ENCODE results near the gene SIMC1.
A peak's percentile ranks its signal among the peaks of the same experiment; 100 is the strongest.

SIMC1 gene

GRCh38 chr5:176317534-176318374, 79.5 kb downstream of the SIMC1 start:
- no peak for DNase-seq (ENCODE audit: low spot score)

DNA sequence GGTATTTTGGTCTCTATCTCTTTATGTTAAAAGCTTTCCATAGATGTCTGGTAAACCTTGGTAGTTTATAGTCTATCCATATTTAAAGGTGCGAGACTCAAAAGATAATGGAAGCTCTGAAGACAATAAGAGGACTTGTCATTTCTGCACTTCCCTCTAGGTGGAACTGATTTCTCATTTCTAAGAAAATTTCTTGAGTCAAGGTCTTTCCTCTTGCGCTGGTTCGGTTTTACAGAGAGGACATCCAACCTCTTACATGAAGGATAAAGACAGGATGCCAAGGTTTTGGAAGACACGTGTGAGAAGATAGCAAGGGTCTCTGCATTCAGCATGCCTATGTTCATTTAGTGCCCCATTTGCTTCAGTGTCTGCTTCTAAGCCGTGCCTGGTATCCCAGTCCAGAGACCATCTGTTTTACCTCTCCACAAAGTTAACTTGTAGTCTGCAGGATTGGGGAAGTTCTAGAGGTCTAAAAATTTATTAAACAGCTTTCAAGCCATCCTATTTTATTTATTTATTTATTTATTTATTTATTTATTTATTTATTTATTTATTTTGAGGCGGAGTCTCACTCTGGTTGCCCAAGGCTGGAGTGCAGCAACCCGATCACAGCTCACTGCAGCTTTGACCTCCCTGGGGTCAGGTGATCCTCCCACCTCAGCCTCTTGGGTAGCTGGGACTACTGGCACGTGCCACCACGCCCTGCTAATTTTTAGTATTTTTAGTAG, 81.8 kb downstream of the SIMC1 start:
- DNase-seq (ENCODE audit: low spot score) = no peak

- DNase-seq (ENCODE audit: low spot score) = no peak
Observed at GRCh38 chr5:176320577-176320976, 82.4 kb downstream of the SIMC1 start.

DNA sequence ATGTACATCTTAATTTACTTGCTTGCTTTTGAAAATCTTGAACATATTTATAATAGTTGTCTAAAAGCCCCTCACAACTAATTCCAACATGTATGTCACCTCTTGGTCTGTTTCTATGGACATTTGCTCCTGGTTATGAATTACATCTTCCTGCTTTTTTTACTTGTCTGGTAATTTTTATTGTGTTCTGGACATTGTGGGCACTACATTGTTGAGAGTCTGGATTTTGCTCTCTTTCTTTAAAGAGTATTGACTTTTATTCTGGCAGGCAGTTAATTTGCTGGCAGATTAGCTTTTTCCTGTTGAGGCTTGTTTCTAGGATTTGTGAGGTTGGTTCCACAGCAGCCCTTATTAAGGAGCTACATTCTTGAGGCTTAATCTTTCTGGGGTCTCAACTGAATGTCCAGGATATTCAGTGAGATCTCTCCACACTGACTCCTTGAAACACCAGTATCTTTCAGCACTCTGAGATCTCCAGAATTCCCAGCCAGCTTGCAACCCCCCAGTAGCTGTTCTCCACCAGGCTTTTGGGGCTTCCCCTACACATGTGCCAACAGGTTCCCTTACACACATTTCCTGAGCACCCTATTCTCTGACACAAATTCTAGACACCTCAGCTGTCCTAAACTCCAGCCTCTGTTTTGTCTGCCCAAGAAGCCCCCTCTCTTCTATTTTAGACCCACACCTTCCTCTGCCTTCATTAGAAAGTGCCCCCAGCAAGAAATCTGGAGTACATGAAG, 96.0 kb downstream of the SIMC1 start:
- no peak for DNase-seq (ENCODE audit: low spot score)

DNA sequence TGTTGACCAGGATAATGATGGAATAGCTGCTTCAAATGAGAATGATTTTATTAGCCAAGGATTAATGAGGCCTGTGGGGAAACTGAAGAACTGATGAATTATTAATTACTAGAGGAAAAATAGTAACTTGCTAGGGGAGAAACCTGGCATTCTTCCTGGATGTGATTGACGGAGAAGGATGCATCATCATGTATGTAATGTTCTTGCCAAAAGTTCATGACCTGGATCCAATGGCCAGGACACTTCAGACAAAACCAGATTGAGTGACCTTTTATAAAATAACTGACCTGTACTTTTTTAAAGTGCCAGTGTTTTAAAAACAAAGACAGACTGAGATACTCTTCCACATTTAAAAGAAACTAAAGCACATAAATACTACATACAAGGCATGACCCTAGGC, 99.7 kb downstream of the SIMC1 start:
- no peak for DNase-seq (ENCODE audit: low spot score)

DNA sequence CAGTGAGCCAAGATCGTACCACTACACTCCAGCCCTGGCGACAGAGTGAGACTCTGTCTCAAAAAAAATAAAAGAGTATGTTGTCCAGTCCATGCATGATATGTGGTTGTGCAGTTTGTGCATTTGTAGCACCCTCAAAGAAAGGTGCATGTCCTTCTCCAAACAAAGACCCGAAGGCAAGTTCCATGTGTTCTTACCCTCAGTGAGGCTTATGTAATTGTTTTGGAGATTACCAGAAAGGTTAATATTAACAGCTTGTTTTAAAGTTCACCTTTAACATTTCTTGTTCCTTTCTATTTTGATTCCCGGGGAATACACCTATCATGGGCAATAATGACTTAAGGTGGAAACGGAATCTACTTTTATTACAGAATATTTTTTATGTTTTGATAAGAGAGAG, 101.1 kb downstream of the SIMC1 start:
- no peak for DNase-seq (ENCODE audit: low spot score)

- DNase-seq (ENCODE audit: low spot score) = no peak
Observed at GRCh38 chr5:176341325-176342157, 103.3 kb downstream of the SIMC1 start.

- no peak for DNase-seq (ENCODE audit: low spot score)
Observed at GRCh38 chr5:176342158-176342483, 103.9 kb downstream of the SIMC1 start.

DNA sequence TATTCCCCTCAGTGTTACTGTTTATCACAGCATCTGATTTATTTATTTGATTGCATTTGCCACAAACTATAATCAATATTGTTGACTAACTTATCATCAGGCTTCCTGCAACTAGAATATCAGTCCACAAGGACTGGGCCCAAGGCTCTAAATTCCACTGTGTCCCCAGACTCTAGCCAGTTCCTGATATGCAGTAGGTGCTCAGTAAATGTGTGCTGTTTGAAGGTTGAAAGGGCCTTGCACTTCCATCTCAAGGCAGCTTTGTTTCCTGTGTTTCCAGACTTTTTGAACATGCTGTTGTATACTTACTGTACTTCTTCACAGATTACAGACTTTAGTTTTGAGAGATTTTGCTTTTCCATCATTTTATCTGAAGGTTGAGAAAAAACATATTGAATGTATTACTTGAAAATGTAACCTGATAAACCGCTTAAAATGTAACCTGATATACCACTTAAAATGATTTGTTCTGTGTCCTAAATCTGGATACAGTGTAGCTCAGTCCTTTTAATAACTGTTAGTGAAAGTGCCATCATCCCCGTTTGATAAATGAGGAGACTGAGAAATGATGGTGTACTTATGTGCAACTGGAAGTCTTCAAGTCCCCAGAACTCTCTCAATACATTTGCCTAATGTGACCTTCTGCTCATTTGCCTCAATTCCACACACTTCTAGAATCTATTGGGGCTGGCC, 104.7 kb downstream of the SIMC1 start:
- DNase-seq (ENCODE audit: low spot score) = no peak

GRCh38 chr5:176350416-176350815, 112.2 kb downstream of the SIMC1 start:
- no peak for DNase-seq (ENCODE audit: low spot score)

- no peak for DNase-seq (ENCODE audit: low spot score)
Observed at GRCh38 chr5:176352116-176352878, 114.1 kb downstream of the SIMC1 start.

DNA sequence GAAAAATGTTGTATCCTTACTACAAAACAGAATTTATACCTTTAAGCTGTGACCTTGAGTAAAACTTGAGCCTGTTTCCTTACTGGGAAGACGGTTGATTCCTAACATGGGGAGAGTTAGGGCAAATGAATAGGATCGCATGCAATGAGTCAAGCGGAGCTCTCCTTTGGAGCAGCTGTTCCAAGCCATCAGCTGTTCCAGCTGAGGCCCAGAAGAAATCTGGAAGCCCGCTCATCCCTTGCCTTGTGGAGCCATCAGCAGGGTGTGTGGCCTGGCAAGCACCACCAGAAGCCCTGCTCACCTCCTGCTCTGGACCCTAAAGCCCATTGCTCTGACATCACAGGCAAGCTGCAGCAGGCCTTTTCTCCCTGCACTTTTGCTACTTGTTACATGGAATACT, 115.3 kb downstream of the SIMC1 start:
- DNase-seq (ENCODE audit: low spot score) = no peak

GRCh38 chr5:176355400-176356178, 117.4 kb downstream of the SIMC1 start:
- DNase-seq (ENCODE audit: low spot score) = no peak

DNA sequence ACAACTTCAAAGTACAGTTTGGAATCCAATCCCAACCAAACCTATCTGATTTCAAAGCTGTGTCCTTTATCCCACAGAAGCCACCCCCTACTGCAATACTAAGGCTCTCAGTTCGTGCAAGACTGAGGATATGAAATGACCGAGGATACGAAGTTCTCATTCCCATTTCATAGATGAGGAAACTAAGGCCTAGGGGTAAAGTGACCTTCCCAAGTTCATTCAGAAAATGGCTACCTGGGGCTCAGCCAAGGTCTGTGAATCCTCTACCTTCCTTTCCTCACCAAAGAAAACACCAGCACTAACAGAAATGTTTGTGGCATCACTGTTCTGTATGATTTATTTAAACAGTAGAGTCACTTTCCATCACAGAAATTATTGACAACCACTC, 117.9 kb downstream of the SIMC1 start:
- no peak for DNase-seq (ENCODE audit: low spot score)

DNA sequence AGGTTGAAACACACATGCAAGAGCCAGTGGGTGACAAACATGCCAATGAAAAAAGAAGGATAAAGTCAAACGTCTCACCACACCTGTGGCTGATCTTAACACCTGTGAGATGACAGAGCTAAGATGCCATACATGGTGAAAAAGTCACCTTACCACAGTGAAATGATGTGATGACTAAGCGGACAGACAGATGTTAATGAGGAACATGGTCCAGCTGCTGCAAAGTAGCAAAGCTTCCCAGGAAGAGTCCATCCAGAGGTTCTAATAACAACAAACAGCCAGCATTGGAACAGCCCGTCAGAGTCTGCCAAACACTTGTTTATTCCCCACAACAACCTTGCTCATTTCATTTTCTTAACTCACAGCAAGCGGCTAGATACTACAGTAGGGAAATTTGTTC, 121.4 kb downstream of the SIMC1 start:
- no peak for DNase-seq (ENCODE audit: low spot score)

DNA sequence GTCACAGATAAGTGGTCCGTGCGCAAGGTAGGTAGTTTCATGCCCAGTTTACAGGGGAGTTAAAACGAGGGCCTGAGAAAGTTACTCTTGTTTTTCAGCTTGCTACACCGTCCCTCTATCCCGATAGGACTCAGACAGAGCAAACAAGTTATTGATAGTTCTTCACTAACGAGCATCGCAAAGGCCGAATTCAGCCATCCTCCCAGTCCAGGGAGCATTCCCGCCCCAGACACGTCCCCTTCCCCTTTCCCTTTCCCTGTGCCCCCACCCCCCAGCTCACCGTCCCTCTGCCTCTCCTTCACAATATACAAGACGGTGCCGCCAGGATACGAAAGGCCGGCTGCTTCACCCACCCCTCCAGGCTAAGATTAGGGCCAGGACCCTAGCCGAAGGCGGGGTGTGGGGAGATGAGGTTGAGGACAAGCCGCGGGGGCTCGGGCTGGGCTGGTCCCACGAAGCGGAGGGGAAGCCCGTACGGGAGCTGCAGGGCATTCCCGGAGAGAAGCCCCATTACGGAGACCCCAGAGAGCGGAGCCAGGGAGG, 122.7 kb downstream of the SIMC1 start:
- DNase-seq (ENCODE audit: low spot score) = no peak

DNA sequence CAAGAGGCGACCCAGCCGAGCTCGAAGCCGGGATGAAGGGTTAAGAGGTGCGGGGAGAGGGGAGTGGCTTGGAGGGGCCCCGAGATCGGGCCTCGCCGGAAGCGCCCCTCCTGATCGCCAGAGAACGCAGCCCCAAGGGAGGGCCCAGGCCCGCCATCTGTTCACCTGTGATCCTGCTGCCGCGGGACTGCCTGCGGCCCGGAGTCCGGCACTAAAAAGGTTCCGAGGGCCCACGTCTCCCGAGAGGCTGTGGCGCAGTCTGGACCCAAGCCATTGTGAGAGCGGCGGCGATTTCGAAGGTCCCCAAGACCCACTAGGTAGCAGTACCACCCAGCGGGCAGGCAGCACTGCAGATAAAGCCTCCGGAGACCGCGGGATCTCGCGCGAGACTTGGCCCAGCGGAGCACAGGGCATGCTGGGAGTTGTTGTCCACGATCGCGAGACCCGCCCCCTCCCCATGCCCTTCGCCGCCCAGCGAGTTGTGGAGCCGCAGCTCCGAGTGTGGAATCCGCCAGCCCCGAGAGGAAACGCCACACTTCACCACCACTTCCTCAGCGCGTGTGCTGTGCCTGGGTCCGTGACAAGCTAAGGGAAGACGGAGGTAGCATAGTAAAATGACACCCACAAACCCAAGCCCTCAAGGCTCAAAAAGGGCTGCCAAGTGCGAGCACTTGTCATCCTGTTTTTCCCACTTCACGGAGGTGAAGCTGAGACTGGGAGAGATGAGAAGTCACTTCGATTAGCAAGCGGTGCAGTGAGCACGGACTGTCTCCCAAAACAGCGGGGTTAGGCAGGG, 123.4 kb downstream of the SIMC1 start, which contains the start of gene KIAA1191:
Gene KIAA1191 (minus strand): TSS at position 328 of the 796 bp plus-strand sequence. CDS start 2,256 bp downstream, outside the sequence.
- DNase-seq (ENCODE audit: low spot score) = peak; percentile 96

DNA sequence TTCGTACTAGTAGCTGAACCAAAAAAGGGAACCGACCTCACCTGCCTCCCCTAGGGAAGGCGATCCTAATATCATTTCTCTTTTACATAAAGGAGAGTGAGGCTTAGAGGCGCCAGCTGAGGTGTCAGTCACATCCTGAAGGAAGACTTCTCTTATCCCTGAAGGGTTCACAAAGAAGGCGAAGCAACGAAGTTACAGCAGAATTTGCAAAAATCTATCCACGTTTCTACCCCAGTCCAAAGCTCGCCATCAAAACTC, 123.9 kb downstream of the SIMC1 start:
- no peak for DNase-seq (ENCODE audit: low spot score)
